Renal cortical epithelial cell (primary cell): Measurements from ENCODE around the gene NGEF. TPM values are rescaled to one million over a fixed set of nuclear protein-coding genes. Genes with fewer than 3 reads are reported as not detected.

Experiments
- DNase-seq: peaks from one replicate; pipeline ENCODE4 v3.0.0-alpha.2; 2011; ENCODE audit warnings: low read depth
- total RNA-seq: library from RNA; depleted of rRNA; stranded (reverse); fragments of >200 nt; gene quantifications from 2 replicates; pipeline ENCODE4 v1.2.3, GENCODE V29; 2014

Gene NGEF
- total RNA-seq, 1 donor from 2014 or later, result 0.75 TPM

DNA sequence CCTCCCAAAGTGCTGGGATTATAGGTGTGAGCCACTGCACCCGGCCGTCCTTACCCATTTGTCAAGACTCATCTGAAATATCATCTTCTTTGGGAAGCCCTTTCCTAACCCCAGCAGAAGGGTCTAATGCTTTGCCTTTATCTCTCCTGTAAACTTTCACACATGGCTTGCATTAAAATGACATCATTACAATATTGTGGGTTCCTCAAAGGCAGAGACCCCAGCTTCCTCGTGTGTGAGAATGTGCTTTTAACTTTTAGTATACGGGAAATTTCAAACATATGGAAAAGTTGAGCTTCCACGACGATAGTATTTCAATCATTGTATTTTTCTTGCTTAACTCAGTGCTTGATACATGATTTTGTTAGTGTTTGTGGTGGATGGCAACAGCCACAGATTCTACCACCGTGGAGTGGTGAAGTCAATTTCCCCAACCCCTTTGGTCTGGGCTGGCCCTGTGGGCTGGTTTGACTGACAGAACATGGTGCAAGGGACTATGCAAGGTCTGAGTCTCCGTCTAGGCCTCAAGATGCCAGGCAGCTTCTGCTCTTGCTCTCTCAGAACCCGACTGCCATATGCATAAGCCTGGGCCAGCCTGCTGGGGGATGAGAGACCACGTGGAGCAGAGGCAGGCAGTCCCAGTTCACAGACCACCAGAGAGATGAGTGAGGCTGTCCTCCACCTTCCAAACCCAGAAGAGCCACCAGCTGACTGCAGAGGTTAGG is 39.9 kb downstream of the NGEF start:
- DNase-seq, result no peak

GRCh38 chr2:232971744-232972143 is 41.3 kb downstream of the NGEF start:
- DNase-seq, result no peak

DNA sequence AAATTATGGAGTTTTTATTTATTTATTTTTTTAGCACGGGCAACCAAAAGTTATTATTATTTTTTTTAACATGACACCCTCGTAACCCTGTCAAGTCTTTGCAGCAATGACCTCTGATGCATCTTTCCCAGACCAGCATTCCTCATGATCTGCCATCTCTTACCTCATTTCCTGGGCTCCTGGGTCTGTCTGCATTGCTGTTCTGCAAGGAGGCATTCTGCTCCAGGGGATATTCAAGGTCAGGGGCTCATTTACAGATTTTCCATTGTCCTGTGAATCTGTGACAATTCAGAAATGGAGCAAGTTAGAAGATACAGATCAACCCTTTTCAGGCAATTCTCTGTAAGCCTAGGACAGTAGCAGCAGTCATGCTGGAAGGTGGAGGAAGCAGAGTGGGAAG is 43.0 kb downstream of the NGEF start:
- DNase-seq, result no peak

DNA sequence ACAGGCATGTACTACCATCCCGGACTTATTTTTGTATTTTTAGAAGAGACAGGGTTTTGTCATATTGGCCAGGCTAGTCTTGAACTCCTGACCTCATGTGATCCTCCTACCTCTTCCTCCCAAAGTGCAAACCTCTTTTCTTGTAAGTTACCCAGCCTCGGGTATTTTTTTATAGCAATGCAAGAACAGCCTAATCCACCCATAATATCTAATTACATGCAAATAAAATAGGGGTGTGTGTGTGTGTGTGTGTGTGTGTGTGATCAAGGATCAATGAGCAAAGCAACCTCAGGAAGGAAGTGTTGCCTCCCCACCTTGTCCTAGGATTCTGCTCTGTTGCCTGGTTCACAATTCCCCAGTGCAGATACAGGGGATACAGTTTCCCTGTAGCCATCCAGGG is 45.6 kb downstream of the NGEF start:
- no peak for DNase-seq

DNA sequence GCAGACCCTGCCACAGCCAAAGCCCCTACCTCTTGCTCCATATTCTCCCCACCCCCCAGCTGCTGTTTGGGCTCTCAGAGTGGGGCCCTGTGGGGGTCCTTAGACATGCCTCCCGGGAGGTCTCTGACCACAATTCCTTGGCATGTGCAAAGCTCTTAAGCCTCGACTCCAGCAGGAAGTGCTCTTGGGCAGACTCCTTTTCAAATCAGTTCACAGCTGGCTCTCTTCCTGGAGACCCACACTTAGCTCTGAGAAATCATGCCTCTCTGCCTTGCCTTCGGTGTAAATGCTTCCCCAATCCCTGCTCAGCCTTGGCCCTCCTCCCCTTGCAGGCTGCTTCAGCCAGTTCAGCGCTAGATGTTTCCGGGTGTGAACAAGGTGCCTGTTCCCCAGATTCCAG is 46.9 kb downstream of the NGEF start:
- DNase-seq, result no peak

DNA sequence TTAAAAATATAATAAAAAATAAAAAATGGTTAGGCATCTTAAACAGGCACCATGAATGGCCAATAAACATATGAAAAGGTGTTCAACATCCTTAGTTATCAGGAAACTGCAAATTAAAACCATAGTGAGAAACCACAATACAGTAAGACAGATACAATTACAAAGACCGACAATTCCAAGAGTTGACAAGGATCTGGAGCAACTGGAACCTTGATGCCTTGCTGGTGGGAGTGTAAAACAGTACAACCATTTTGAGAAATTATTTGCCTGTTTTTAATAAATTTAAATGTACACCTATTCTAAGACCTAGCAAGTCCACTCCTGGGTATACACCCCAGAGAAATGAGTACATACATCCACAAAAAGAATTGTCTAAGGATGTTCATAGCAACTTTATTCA is 49.1 kb downstream of the NGEF start:
- DNase-seq, result no peak

DNA sequence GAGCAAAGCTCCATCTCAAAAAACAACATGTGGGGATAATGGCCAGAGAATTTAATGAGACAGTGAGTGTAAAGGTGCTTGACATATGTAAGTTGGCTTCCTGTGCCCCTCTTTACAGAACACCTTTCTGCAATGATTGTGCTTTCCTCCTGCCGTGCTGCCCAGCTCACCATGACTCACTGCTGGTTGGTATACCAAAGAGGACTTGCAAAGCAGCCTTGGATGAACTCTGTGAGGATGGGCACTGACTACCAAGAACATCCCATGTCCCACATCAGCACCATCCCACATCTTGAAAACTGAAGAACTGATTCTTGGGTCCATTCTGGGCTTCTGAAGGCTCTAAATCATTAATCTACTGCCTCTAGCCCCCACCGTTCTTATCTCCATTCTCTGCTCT is 52.2 kb downstream of the NGEF start:
- DNase-seq, result peak; percentile 19

DNA sequence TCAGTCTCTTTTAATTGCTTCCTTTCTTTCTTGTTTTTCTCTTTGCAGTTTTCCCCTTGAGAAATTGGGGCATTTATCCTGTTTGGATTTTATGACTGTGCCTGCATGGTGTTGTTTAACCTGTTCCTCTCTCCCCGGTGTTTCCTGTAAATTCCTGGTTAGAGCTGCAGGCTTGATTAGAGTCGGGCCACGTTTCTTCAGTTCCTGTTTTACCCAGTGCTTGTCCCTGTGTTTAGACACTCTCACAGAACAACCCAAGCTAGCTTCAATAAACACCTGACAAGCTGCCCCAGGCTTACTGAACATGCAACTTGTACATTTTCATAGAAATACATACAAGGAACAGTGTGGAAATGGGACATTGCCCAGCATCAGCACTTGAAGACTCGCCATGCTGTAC is 53.9 kb downstream of the NGEF start:
- no peak for DNase-seq

GRCh38 chr2:232957657-232958090 is 55.4 kb downstream of the NGEF start:
- DNase-seq, result no peak

DNA sequence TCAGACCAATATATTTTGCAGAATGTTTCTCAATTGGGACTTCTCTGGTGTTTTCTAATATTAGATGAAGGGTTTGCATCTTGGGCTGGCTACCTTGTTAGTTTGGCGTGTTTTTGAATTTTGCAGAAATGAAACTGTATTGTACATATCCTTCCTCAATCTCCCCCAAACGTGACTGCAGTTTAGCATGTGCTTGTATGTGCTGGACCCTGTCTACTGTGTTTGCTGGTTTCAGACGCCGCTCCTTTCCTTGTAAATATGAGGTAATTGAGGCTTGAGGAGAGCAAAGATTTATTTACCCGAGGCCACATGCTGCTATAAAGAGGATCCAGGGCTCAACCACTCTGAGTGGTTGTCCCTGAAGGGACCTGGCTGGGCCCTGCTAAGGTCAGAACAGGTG is 57.2 kb downstream of the NGEF start:
- no peak for DNase-seq

- no peak for DNase-seq
Measured at GRCh38 chr2:232954691-232955090, 58.4 kb downstream of the NGEF start.

- DNase-seq, result no peak
Measured at GRCh38 chr2:232951891-232952290, 61.2 kb downstream of the NGEF start.

DNA sequence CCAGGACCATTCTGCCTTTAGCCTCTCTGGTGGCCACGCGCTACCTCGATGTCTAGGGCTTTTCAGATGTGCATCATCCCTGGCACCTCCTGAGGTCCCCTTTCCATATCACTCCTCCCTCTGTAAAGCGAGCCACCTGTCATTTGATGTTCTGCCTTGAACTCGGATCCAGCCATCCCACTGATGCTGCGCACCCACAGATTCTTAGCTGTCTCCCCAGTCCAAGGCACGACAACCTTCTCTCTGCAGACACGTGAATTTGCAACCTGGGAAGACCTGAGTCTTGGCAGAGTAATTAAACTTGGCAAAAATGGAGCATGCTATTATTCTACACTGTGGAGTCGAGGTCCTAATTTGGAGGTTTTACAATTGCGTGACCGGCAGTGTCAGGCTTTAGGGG is 61.9 kb downstream of the NGEF start:
- no peak for DNase-seq

DNA sequence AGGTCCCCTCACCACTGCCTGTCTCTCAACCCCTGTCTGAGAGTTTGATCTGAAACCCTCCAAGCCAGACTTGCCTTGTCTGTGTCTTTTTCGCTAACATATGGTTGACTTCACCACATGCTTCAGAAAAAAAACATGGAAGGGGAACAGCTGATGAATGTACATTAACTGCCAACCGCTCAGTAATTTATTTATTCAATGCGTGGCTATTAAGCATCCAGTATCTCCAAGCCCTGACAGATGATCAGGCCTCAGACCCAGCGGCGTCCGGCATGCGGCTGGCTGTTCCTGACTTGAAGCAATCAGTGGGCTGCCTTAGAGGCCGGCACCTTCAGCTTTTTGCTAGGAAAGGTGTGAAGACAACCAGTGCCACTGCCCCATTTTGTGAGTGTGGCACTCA is 62.3 kb downstream of the NGEF start:
- DNase-seq, result no peak

- DNase-seq, result no peak
Measured at GRCh38 chr2:232949016-232949415, 64.0 kb downstream of the NGEF start.

DNA sequence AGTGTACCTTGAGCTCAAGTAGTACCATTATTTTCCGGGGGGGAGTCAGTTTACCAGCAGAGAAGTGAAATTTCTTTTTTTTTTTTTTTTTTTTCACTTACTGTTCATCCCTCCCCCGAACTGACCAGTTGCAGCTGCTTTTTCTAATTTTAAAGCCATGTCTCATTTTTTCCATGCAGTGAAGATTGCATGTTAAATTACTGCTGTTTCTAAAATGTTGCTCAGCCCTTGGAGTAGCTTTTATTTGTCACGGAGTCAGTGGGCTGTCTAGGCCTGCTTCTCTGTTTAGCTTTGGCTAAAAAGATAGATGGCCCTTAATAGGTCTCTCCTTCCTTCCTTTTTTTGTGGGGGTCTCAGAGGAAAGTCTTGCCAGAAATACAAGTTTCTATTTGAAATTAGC is 70.2 kb downstream of the NGEF start:
- DNase-seq, result no peak

GRCh38 chr2:232941912-232942594 is 71.0 kb downstream of the NGEF start:
- DNase-seq, result no peak

DNA sequence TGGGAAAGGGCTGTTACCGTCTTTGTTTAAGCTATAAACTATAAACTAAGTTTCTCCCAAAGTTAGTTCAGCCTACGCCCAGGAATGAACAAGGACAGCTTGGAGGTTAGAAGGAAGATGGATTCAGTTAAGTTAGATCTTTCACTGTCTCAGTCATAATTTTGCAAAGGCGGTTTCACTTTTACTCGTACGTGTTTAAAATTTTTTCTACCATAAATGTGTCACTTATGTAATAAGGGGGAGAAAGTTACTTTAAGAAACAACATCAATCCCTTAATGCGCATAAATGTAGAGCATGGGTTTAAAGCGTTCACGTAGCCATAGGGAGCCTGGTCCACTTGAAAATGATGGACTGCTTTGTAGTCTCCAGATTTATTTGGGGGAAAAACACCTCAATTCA is 71.7 kb downstream of the NGEF start:
- no peak for DNase-seq

DNA sequence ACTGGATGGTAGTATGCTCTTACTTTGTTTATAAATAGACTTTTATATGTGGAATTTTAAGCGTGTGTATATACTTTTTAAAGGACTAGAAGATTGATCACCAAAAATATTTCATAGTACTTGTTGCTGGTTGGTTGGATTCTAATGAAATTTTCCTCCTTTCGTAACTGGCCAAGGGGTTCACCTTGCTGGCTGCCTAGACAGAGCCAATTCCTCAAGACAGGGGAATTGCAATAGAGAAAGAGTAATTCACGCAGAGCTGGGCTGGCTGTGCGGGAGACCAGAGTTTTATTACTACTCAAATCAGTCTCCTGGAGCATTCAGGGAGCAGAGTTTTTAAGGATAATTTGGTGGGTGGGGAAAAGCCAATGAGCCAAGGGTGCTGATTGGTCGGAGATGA is 72.3 kb downstream of the NGEF start:
- DNase-seq, result no peak

- DNase-seq, result peak; percentile 78
Measured at GRCh38 chr2:232937278-232937906, 75.7 kb downstream of the NGEF start.

- DNase-seq, result peak; percentile 12
Measured at GRCh38 chr2:232931636-232932035, 81.4 kb downstream of the NGEF start.

- DNase-seq, result no peak
Measured at GRCh38 chr2:232930059-232930400, 83.0 kb downstream of the NGEF start.

DNA sequence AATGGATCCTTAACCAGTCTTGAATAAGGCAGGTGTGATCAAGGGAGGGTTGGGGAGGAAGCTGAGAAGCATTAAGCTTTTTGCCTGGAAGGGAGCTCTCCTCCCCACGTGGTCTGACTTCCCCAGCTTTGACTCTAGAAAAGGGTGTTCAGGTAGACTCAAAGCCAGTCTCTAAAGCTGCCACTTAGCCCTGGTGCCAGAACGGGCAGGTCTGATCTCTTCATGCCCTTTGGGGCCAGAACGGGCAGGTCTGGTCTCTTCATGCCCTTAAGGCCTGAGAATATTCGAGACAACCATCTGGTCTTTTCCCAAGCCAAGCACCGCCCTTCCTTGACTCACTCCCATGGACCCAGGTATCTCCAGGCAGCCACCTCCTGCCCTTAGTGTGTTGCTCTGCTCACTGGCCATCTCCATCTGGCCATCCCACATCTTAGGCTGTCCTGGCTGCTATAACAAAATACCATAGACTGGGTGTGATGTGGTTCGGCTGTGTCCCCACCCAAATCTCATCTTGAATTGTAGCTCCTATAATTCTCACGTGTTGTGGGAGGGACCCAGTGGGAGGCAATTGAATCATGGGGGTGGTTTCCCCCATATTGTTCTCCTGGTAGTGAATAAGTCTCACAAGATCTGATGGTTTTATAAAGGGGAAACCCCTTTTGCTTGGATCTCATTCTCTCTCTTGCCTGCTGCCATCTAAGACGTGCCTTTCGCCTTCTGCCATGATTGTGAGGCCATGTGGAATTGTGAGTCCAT is 83.6 kb downstream of the NGEF start:
- DNase-seq, result no peak
